MM.1S (cell line): Measurements from ENCODE around the gene SDHB.

Experiments used
- CTCF ChIP-seq: fragments of 300-600 bp; sonication (generic); IDR thresholded peaks from 2 replicates; pipeline ENCODE4 v1.5.1; 2016; ENCODE audit warnings: antibody characterized with exemption, low read length, mixed read lengths
- EZH2 ChIP-seq: fragments of 300-600 bp; sonication (generic); optimal IDR thresholded peaks from 2 replicates; pipeline ENCODE3; 2017; ENCODE audit warnings: low read depth, mild to moderate bottlenecking, antibody characterized with exemption, low read length, mixed read lengths
- EZH2phosphoT487 ChIP-seq: fragments of 300-600 bp; sonication (generic); IDR thresholded peaks from 2 replicates; pipeline ENCODE4 v1.6.1; 2018; ENCODE audit warnings: antibody characterized with exemption, low read length

GRCh38 chr1:17066361-17067068 is 12.7 kb upstream of the SDHB start:
- no peak for TF ChIP-seq EZH2
- no peak for TF ChIP-seq CTCF
- TF ChIP-seq EZH2phosphoT487, result no peak
